Measurements from ENCODE around the gene DDX3Y.

DDX3Y gene

GRCh38 chrY:12904618-12905516 is at the start of gene DDX3Y:
DDX3Y (plus strand) TSS chrY:12904868; CDS start chrY:12904937, 69 bp downstream.
- DNase-seq, result peak in 33 of 58 donors; percentile 16 to 87 (median 72)

DNA sequence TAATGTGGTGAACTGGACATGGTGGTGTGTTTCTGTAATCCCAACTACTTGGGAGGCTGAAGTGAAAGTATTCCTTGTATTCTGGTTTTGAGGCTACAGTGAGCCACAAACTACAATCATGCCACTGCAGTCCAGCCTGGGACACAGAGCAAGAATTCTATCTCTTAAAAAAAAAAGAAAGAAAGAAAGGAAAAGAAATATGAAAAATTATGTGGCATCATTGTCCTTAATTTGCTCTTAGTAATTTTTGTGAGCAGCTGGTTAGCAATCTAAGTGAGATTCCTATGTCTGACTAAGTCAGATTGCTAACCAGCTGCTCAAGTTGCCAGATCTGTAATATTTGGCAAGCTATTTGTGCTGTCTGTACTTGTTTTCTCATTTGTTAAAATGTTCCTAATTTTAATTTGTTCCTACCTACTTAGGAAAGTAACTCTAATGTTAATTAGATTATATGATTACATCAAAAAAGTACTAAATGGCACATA is 48.8 kb upstream of the DDX3Y start:
- DNase-seq, result no peak

- DNase-seq, result no peak
These were observed 36.7 kb upstream of the DDX3Y start for GRCh38 chrY:12867960-12868359.

GRCh38 chrY:12896973-12897372 is 7.7 kb upstream of the DDX3Y start:
- no peak for DNase-seq

- DNase-seq, result no peak
These were observed 6.1 kb upstream of the DDX3Y start for GRCh38 chrY:12898604-12899003.

DNA sequence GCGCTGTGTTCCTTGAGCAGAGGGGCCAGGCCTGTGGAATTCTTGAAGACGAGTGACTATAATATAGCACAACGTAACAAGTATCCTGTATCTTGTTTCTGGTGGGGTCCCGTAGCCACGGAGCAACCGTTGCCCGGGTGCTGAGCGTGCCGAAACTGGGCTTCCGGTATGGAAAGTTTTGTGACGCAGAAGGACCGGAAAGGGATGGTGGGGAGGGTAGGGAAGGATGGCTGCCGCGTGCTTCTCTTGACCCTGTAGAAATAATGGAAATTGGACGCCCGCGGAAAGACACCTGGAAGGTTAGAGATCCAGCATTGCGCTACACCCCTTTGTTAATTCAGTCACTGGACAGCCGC is 827 bp downstream of the DDX3Y start:
- peak in 32 of 58 donors; percentile 2 to 72 (median 48) for DNase-seq

DNA sequence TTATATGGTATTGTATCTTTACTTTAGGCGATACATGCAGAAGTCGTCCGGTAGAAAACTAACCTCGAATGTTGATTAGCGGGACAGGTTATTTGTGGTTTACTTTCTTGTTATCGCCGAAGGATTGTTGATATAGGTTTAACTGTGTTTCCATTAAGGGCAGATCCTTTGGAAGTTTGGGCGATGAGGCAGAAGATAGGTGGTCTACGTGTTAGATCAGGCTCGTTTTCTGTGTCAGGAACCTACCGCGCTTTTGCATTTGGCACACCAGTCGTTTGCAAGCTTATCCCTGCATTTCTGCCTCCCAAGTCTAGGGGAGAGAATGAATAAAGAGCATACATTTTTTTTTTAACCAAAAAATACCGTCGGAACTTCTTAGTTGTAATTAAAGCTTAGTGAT is 1.2 kb downstream of the DDX3Y start:
- DNase-seq, result peak in 1 of 58 donors; percentile 5

DNA sequence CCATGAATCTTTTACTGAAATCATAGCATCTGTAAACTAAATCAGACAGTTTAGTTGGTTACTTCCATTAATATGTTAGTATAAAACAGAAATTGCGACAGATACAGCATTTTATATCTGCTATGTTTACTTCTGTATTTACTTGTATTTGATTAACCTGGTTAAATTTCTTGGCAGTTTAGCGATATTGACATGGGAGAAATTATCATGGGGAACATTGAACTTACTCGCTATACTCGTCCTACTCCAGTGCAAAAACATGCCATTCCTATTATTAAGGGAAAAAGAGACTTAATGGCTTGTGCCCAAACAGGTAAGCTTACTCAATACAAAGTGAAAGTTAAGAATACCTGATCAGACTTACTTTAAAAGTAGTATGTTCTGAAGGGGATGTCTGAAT is 8.9 kb downstream of the DDX3Y start:
- no peak for DNase-seq

DNA sequence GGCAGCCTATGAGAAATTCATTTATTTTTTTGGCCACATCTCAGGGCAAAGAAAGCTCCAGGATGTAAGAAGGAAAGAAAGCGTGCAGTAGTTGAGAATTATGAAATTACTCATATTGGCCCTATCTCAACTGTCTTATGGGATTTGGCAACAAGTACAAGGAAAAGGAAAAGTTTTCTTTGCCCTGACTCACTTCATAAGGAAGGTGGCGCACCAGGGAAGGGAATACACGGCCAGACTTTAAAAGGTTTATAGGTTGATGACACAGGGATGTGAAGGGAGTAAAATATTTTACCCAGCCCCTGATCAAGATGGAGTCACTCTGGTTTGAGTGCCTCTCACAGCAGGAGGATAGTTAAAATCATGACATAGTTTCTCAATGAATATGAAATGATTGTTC is 23.4 kb downstream of the DDX3Y start:
- DNase-seq, result no peak

GRCh38 chrY:12941725-12942687 is 37.3 kb downstream of the DDX3Y start:
- peak in 3 of 58 donors; percentile 0 to 7 (median 0) for DNase-seq

All from anterior cingulate cortex (tissue), 58 donors.